GM21515 (cell line): ENCODE results near the gene FAM83G.
A peak's percentile ranks its signal among the peaks of the same experiment; 100 is the strongest.
"Not testable (repeated sequence)": the region's sequence is repeated elsewhere in the genome, so short reads cannot be mapped to it uniquely, and the experiment has no call there.

Experiments
- ATAC-seq: cut with Tn5 transposase; IDR thresholded peaks from one replicate; pipeline ENCODE4 v1.9.1; 2021; ENCODE audit not compliant: unreplicated experiment

FAM83G gene

DNA sequence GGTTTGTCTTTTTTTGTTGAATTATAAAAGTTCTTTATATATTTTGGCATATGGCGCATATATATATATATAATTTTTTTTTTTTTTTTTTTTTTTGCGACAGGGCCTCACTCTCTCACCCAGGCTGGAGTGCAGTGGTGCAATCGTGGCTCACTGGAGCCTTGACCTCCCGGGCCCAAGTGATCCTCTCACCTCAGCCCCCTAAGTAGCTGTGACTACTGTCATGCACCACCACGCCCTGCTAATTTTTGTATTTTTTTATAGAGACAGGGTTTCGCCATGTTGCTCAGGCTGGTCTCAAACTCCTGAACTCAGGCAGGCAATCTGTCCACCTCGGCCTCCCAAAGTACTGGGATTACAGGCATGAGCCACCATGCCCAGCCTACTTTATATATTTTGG lies 82.0 kb downstream of the FAM83G start:
- not testable (repeated sequence) for ATAC-seq

DNA sequence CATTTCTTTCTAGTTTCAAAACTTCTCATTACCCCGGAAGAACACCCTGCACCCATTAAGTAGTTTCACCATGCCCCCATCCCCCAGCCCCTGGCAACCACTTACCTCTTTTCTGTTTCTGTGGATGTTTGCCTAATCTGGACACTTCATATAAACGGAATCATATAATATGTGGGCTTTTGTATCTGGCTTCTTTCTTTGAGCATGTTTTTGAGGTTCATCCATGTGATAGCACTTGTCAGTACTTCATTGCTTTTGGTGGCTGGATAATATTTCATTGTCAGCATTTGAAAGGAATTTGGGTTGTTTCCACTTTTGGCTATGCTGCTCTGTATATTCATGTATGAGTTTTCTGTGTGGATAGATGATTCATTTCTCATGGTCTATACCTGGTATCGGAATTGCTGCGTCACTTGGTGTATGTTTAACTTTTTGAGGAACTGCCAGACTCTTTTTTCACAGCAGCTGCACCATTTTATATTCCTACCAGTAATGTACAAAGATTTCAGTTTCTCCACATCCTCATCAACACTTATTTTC lies 82.6 kb downstream of the FAM83G start:
- ATAC-seq: peak; percentile 58

DNA sequence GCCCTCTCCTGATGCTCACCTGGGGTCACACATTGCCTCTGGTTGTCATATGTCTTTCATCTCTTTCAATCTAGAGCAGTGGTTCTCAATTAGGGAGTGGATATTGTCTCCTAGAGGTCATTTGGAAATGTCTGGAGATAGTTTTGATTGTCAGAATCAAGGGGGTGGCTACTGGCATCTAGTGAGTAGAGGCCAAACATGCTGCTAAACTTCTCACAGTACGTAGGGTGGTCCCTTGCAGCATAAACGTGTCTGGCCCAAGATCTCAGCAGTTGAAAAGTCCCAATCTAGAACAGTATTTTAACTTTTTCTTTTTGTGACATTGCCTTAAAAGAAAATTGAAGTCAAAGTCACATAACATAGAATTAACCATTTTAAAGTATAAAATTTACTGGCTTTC lies 83.1 kb downstream of the FAM83G start:
- no peak for ATAC-seq

DNA sequence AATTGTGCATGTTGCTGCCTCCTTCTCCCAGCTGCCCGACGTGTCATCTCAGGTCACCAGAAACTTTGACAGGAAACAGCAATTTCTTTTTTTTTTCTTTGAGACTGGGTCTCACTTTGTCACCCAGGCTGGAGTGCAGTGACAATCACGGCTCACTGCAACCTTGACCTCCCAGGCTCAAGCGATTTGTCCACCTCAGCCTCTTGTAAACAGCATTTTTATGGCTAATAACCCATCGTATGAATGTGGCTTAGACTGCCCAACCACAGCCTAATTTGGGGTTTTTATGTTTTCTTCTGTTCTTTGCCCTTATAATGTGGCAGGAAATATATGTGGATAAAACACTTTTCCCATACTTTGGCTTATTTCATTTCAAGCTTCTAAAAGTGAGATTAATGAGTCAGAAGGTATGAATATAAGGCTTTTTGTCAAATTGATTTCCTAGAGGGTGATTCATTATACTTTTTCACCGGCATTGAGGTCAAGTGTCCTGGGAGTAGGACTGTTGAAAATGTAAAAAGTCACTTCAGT lies 83.6 kb downstream of the FAM83G start:
- no peak for ATAC-seq

DNA sequence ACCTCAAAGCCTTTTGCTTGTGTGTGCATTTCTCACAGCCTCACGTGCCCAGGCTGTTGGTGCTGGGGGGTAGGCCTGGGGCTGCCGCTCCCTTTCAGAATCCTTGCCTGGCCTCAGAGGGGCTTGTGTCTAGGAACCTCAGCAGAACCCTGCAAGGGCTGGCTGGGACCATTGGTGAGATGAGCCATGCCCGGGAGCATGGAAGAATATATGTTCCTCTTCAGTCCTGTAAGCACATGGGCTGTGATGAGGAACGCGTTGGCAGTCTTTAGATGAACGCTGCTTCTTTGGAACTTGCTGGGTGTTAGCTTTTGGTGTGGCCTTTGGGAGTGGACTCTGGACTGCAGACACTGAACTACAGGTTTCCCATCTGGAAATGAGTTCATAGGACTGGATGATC lies 84.6 kb downstream of the FAM83G start:
- no peak for ATAC-seq
